HepG2 (cell line): ENCODE data around the gene TXNIP. TPM values are rescaled to one million over a fixed set of nuclear protein-coding genes. Genes with fewer than 3 reads are reported as not detected.

Experiments used
- ARID5B ChIP-seq: IDR thresholded peaks from 2 replicates; pipeline ENCODE4 v1.4.0; 2020; ENCODE audit warnings: mild to moderate bottlenecking, missing genetic modification reagents
- ATF7 ChIP-seq, 2 experiments: fragments of 450-650 bp in 1 of 2; sonication (generic) in 1 of 2; formaldehyde crosslinking in 1 of 2; IDR thresholded peaks; 2 replicates each; pipeline versions ENCODE4 v1.4.0 to v1.6.1; 2016 to 2020; ENCODE audit warnings: antibody characterized with exemption in 1 of 2, mild to moderate bottlenecking in 1 of 2, missing genetic modification reagents in 1 of 2
- CTCF ChIP-seq: sonication (generic); formaldehyde crosslinking; IDR thresholded peaks from 2 replicates; pipeline ENCODE4 v1.5.0; 2020; ENCODE audit warnings: mild to moderate bottlenecking, missing genetic modification reagents, moderate library complexity
- ERF ChIP-seq: IDR thresholded peaks from 2 replicates; pipeline ENCODE4 v1.6.1; 2018; ENCODE audit warnings: missing biosample characterization, missing genetic modification reagents
- GLI4 ChIP-seq: sonication (generic); formaldehyde crosslinking; IDR thresholded peaks from 2 replicates; pipeline ENCODE4 v1.5.1; 2020; ENCODE audit warnings: missing genetic modification reagents, mild to moderate bottlenecking, moderate library complexity, borderline replicate concordance
- PRDM15 ChIP-seq: sonication (generic); formaldehyde crosslinking; IDR thresholded peaks from 2 replicates; pipeline ENCODE4 v1.4.0; 2020; ENCODE audit warnings: missing genetic modification reagents
- SAP130 ChIP-seq: IDR thresholded peaks from 2 replicates; pipeline ENCODE4 v1.6.1; 2016; ENCODE audit warnings: low read depth
- SIX4 ChIP-seq: sonication (generic); formaldehyde crosslinking; IDR thresholded peaks from 2 replicates; pipeline ENCODE4 v1.4.0; 2020; ENCODE audit warnings: missing genetic modification reagents
- ZNF142 ChIP-seq: sonication (generic); formaldehyde crosslinking; IDR thresholded peaks from 2 replicates; pipeline ENCODE4 v1.4.0; 2020; ENCODE audit warnings: missing genetic modification reagents
- ZNF550 ChIP-seq: sonication (generic); formaldehyde crosslinking; IDR thresholded peaks from 2 replicates; pipeline ENCODE4 v1.4.0; 2020; ENCODE audit warnings: mild to moderate bottlenecking, missing genetic modification reagents, borderline replicate concordance
- polyA plus RNA-seq, 8 experiments: library from polyadenylated mRNA; depleted of rRNA in 3 of 8; stranded (reverse) in 7 of 8; unstranded in 1 of 8; fragments of >200 nt; fragmentation: Illumina TruSeq in 4 of 8; extraction: Trizol in 4 of 8; gene quantifications; 2 replicates each; pipeline versions ENCODE4 v1.2.1 to v1.2.3, GENCODE V29; 2011 to 2016; ENCODE audit warnings: low read depth in 4 of 8, missing spikeins in 1 of 8, mixed read lengths in 1 of 8; ENCODE audit not compliant: insufficient read depth in 1 of 8
- total RNA-seq, 5 experiments: library from RNA; depleted of rRNA; stranded (reverse); fragments of >200 nt; fragmentation: Illumina TruSeq; extraction: Trizol; gene quantifications; 2 replicates each; pipeline ENCODE4 v1.2.3, GENCODE V29; 2016; ENCODE audit warnings: low read depth in 1 of 5

TXNIP gene
- total and polyA plus RNA-seq, 2 of the 13 experiments (the other 11 are each of a cell fraction or from before 2014, with no cell fraction given) = 24.4 to 237 TPM

- TF ChIP-seq CTCF (peak; percentile 79), ZNF550 (no peak), ERF (CRISPR knock-in tag) (no peak), PRDM15 (CRISPR knock-in tag) (no peak), ZNF142 (CRISPR knock-in tag) (no peak), ARID5B (CRISPR knock-in tag) (0 out of 2 replicates have a peak, but pooled peaks have one; percentile 24), SAP130 (CRISPR knock-in tag) (0 out of 2 replicates have a peak, but pooled peaks have one; percentile 15), ATF7 (IDR thresholded peaks at IDR 0.05) (peak; percentile 48; the same call in 1 of the 2 replicates), ATF7 (CRISPR knock-in tag; IDR thresholded peaks at IDR 0.05) (no peak), GLI4 (CRISPR knock-in tag) (no peak), SIX4 (no peak)
Observed at GRCh38 chr1:146012703-146013558, 16.6 kb upstream of the TXNIP start (continued).
